NCI-H187 (cell line): ENCODE data around the gene MARVELD3.
"Not testable (repeated sequence)": the region's sequence is repeated elsewhere in the genome, so short reads cannot be mapped to it uniquely, and the experiment has no call there.

Source experiments
- DNase-seq, 2 experiments: peaks; one replicate each; lab custom pipeline; 2025; lab: John Stamatoyannopoulos, UW

MARVELD3 gene

DNA sequence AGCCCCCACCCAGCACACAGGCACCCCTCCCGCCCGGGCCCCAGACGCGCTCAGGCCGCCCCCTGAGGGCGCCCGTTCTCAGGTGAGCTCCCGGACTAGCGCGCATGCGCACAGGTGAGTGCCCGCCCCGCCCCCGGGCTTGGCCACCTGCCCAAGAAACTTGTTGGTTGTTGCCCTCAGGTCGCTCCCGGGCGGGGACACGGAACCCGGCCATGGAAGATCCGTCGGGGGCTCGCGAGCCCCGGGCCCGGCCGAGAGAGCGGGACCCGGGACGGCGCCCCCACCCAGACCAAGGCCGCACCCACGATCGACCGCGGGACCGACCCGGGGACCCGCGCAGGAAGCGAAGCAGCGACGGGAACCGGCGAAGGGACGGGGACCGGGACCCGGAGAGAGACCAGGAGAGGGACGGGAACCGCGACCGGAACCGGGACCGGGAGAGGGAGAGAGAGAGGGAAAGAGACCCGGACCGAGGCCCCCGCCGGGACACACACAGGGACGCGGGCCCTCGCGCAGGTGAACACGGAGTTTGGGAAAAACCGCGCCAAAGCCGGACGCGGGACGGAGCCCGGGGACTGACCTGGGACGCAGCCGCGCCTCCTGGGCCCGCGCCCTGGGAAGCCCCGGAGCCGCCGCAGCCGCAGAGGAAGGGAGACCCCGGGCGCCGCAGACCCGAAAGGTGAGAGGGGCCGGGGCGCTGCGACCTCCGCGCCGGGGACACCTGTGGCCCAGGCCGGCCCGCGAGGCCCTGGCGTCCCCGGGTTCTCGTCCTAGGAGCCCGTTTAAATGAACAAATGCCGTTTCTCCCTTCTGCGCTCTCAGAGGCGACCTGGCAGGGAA, at the start of gene MARVELD3:
TSS of gene MARVELD3 (plus strand) at position 167 of the 840 bp plus-strand sequence. CDS start at position 213, 46 bp downstream.
- DNase-seq: peak in 1 of 2 experiments; percentile 8

GRCh38 chr16:71576971-71577370, 49.0 kb upstream of the MARVELD3 start, which contains the start of gene TAT:
Gene TAT, minus strand, starts transcription at chr16:71577092. Its CDS starts 677 bp downstream, at chr16:71576415.
- no peak for DNase-seq

GRCh38 chr16:71582553-71582848, 43.5 kb upstream of the MARVELD3 start:
- DNase-seq: not testable (repeated sequence)

- no peak for DNase-seq
These were observed 41.3 kb upstream of the MARVELD3 start for GRCh38 chr16:71584543-71585317.

DNA sequence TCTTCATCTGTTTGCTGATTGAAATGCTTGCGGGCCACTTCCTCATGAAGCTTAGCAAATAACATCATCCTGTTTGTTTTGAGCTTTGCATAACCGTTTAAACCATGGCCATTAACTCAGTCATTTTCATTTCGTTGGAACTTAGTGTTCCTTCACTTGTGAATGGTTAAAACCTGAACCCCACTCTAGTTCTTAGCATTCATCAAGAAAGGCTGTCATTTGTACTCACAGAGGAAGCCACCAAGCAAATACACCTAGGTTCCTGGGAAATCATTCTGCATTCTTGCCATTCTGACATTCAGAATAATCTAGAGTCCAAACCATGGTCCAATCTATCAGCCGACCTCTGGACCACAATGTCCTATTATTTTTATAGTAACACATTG, 40.7 kb upstream of the MARVELD3 start:
- DNase-seq: no peak

GRCh38 chr16:71589334-71589733, 36.6 kb upstream of the MARVELD3 start:
- DNase-seq: not testable (repeated sequence)

DNA sequence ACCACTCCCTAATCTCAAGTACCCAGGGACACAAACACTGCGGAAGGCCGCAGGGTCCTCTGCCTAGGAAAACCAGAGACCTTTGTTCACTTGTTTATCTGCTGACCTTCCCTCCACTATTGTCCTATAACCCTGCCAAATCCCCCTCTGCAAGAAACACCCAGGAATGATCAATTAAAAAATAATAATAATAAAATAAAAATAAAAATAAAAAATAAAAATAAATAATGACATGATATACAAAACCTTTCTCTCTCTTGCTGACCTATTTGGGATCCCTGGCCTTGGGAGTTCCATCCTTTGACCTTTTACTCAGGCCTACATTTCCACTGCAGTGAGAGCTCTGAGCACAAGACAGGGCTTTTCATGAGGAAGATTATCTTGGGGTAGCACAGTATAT, 35.9 kb upstream of the MARVELD3 start:
- not testable (repeated sequence) for DNase-seq

- DNase-seq: no peak
These were observed 35.4 kb upstream of the MARVELD3 start for GRCh38 chr16:71590584-71590983.

DNA sequence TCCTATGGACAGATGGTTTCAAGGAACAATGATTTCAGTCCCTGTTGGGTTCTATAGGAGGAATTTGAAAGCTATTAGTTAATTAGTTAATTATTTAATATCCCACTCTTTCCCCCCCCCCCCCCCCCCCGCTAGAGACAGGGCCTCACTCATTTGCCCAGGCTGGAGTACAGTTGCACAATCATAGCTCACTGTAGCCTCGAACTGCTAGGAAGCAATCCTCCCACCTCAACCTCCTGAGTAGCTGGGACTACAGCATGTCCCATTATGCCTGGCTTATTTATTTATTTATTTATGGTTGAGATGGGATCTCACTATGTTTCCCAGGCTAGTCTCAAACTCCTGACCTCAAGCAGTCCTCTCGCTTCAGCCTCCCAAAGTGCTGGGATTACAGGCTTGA, 34.1 kb upstream of the MARVELD3 start:
- no peak for DNase-seq

DNA sequence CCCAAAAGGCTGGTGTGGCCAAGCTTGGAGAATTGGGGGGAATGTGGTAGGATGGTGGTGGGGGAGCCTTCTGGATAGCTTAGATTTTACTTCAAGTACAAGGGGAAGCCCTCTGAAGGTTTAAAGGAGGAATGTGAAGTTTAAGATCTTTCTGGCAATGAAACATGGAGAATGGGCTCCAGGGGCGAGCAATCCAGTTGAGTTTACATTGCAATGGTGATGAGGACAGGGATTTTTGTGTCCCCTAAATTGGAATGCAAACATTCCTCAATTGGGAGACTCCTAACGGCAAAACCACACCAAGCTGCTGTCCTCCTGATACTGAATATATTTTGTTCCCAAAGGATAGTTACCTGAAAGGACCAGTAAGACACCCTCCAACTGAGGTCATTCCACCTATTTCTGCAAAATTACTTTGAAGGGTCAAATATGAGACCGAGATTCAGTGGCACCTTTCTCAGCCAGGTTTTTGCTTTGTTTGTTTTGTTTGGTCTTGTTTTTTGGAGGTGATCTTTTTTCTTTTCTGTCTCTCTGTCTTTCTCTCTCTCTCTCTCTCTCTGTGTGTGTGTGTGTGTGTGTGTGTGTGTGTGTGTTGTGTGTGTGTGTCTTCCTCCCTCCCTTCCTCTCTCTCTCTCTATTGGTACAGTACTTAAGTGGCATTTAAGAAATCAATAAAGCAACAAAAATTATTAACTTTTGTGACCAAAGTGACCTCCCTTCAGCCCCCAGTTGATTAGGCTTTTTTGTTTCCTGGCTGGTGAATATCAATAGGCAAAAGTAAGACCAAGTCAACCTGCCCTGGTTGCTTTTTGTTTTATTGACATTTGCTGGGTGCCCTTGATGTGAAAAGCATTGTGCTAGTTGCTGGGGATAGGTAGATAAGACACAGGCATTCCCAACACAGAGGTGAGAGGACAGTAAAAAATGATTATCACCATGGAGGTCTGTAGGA, 32.7 kb upstream of the MARVELD3 start:
- DNase-seq: no peak

DNA sequence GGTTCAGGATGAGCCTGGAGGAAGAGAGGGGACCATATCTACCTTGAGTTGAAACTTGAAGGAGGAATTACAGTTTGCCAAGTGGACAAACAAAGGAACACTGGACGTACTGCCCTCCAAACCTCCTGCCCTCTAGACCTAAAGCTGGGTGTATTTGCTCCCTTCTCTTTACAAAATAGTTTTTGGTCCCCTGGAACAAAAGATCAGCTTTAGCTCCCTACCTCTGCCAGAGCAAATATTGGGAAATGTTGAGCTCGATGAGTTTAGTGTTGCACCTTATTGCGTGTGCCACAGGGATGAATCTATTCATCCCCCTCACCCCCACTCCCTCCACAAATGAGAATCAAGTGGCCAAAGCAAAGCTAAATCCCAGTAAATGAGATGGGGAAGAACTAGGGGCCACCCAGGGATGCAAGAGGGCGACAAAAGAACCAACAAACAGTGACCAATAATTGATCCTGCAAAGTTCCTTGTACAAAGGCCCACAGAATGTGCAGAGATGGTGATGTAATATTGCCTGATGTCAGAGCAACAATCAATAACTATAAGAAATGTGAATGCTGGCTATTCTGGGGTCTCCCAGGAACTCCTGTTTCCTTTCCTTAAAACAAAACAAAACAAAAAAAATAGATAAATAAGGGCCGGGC, 31.9 kb upstream of the MARVELD3 start:
- no peak for DNase-seq

GRCh38 chr16:71595340-71595826, 30.6 kb upstream of the MARVELD3 start:
- DNase-seq: not testable (repeated sequence)

GRCh38 chr16:71598426-71598825, 27.6 kb upstream of the MARVELD3 start:
- not testable (repeated sequence) for DNase-seq

GRCh38 chr16:71600822-71601221, 25.2 kb upstream of the MARVELD3 start:
- DNase-seq: no peak

GRCh38 chr16:71609066-71609465, 16.9 kb upstream of the MARVELD3 start:
- DNase-seq: no peak

- DNase-seq: no peak
These were observed 15.5 kb upstream of the MARVELD3 start for GRCh38 chr16:71610447-71610846.

GRCh38 chr16:71610936-71611871, 14.8 kb upstream of the MARVELD3 start:
- DNase-seq: peak in 1 of 2 experiments; percentile 21

DNA sequence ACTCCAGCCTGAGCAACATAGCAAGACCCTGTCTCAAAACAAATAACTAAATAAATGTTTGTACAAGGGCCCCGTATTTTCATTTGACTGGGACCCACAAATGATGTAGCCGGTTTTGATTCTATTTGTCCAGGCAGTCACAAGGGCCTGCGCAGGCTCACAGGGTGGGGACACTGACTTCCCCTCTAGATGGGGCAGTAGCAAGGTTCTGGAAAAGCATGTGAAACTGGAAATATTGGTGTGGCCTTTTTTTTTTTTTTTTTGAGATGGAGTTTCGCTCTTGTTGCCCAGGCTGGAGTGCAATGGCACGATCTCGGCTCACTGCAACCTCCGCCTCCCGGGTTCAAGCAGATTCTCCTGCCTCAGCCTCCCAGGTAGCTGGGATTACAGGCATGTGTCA, 11.0 kb upstream of the MARVELD3 start:
- DNase-seq: not testable (repeated sequence)

- DNase-seq: no peak
These were observed 7.6 kb upstream of the MARVELD3 start for GRCh38 chr16:71618429-71618828.

DNA sequence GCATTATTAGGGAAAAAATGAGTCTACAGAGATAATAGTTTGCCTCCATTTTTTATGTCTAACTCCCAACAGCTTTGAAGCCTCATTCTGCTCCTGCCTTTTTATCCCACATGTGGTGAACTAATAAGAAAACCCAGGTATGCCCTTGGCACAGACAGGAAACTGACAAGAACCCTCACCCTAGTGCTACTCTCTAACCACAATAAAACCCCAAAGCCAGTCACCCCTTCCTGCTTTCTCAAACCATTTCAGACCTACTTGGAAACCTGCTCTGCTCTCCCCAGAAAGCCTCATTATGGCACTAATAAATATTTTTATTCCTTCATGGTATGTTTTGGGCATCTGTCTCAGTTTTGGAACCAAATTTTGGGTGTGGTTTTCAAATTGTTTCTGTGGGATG, 3.9 kb upstream of the MARVELD3 start:
- DNase-seq: no peak
